ENCODE measurements around the gene CCDC34. TPM values are rescaled to one million over a fixed set of nuclear protein-coding genes. Genes with fewer than 3 reads are reported as not detected.

The CCDC34 gene
- polyA plus RNA-seq, 1 donor from 2014 or later: 3.0 TPM

DNA sequence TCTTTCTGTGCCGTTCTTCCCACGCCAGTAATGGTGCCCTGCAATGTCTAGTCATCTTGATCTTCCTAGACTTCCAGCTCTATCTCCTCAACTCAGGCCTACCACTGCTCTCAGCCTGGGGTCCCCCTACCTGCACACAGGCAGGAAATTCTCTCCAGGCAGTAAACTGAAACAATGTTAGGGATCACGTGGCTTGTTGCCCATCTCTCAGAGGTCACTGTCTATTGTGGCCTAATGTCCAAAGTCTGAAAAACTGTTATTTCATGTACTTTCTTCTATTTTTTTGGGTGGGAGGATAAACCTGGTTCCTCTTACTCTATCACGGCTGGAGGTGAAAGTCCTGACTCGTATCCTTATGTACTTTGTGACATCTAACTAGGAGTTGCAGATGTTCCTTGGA lies 59.1 kb downstream of the CCDC34 start:
- Mint-ChIP-seq H3K27me3 (peaks cover 3% of the 10 kb centered on the region), H3K4me1 (no peaks in the 10 kb centered on the region), H3K4me3 (no peak overlapping the region), H3K27ac (no peak overlapping the region), H3K36me3 (no peaks in the 10 kb centered on the region), H3K9me3 (peaks cover 3 to 5% (median 4%) of the 10 kb centered on the region in 3 donors)

DNA sequence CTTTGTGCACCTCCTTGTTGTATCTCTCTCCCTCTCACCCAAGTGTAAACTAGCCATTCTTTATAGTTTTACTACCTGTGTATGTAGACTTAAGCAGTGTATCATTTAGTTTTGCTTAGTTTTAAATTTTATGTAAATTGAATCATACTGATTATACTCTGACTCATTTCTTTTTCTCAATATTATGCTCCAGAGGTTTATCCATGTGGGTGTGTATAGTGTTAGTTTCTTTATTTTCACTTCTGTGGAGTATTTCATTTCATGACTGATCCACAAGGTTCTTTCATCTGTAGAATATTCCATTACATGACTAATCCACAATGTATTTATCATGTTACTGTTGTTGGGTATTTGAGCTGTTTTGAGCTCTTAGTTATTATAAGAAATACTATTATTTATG lies 62.0 kb downstream of the CCDC34 start:
- Mint-ChIP-seq H3K9me3 (peaks cover 2 to 5% (median 3%) of the 10 kb centered on the region in 3 donors), H3K4me1 (no peaks in the 10 kb centered on the region), H3K27me3 (peaks cover 3% of the 10 kb centered on the region), H3K4me3 (no peak overlapping the region), H3K36me3 (no peaks in the 10 kb centered on the region), H3K27ac (no peak overlapping the region)

DNA sequence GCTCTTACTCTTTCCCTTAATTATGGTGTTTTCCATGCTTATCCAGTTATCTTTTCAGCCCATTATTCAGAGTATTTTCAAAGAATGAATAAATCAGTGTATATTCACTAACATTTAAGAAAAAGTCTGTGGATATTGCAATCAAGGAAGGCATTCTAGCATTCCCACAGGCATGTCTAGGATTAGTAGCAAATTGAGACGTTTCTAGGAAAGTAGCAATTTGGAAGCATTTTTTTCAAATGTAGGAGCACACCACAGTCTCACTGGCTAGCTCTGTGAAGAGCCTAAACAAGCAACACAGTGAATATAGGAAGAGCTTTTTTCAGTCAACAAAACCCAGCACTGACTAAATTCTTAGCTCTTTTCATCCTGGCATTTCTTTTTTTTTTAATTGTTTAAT lies 65.4 kb downstream of the CCDC34 start:
- Mint-ChIP-seq H3K4me1 (no peaks in the 10 kb centered on the region), H3K9me3 (peaks cover 2 to 3% (median 3%) of the 10 kb centered on the region in 3 donors), H3K27ac (no peak overlapping the region), H3K36me3 (no peaks in the 10 kb centered on the region), H3K27me3 (no peaks in the 10 kb centered on the region), H3K4me3 (no peak overlapping the region)

DNA sequence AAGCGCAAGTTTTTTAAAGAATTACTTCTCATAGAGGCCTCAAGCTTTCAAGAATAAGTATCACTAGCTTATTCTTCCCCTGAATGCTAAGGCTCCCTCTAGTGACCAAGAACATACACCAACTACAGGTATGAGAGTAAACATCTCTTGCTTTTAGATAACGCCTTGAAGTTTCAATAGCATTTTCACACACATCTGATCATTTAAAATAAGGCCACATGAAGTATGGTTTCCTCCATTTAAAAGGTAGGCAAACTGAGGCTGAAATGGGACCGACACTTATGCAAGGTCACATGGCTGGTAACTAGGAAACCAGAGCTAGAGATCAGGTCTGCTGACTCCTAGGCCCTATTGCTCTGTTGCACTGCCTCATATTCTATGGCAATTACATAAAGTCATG lies 66.5 kb downstream of the CCDC34 start:
- Mint-ChIP-seq H3K9me3 (peaks cover 3 to 14% (median 7%) of the 10 kb centered on the region in 3 donors), H3K4me3 (no peak overlapping the region), H3K36me3 (no peaks in the 10 kb centered on the region), H3K27me3 (no peaks in the 10 kb centered on the region), H3K4me1 (no peaks in the 10 kb centered on the region), H3K27ac (no peak overlapping the region)

DNA sequence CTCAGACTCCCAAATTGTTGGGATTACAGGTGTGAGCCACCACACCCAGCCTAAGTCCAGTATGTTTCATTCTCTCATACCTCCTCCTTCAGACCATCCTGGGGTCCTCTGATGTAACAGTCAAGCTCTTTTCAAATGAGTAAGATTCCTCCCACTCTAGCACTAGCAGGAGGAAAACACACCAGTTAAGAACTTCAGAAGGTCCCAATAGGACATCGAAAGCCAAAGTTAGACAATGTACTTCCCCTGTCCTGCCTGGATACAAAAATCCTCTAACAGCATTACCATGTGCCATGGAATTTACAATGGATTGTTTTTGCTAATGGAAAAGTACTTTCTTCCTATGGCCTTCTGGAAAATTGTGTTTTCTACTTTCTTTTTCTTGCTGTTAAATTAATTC lies 67.1 kb downstream of the CCDC34 start:
- no peak overlapping the region for H3K4me3 Mint-ChIP-seq
- H3K27ac Mint-ChIP-seq: no peak overlapping the region
- H3K4me1 Mint-ChIP-seq: no peaks in the 10 kb centered on the region
- peaks cover 6 to 19% (median 11%) of the 10 kb centered on the region in 3 donors for H3K9me3 Mint-ChIP-seq
- H3K36me3 Mint-ChIP-seq: no peaks in the 10 kb centered on the region
- H3K27me3 Mint-ChIP-seq: no peaks in the 10 kb centered on the region

DNA sequence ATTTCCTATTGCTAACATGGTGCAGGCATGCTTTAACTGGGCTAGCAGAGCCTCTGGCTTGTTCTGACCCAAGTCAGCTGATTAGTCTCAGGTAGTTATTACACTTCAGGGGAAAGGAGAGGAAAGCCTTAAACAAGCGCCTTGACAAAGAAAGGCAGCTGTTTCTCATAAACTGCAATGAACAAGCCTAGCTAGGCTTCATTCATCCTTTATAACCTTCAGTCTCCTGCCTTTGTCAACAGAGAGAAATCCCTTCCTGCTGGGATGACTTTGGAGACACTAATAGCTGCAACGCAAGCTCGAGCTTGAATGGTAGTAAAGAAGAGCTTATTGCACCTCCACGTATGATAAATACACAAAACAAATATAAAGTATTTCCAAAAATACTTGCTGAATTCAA lies 68.4 kb downstream of the CCDC34 start:
- H3K4me3 Mint-ChIP-seq: no peak overlapping the region

DNA sequence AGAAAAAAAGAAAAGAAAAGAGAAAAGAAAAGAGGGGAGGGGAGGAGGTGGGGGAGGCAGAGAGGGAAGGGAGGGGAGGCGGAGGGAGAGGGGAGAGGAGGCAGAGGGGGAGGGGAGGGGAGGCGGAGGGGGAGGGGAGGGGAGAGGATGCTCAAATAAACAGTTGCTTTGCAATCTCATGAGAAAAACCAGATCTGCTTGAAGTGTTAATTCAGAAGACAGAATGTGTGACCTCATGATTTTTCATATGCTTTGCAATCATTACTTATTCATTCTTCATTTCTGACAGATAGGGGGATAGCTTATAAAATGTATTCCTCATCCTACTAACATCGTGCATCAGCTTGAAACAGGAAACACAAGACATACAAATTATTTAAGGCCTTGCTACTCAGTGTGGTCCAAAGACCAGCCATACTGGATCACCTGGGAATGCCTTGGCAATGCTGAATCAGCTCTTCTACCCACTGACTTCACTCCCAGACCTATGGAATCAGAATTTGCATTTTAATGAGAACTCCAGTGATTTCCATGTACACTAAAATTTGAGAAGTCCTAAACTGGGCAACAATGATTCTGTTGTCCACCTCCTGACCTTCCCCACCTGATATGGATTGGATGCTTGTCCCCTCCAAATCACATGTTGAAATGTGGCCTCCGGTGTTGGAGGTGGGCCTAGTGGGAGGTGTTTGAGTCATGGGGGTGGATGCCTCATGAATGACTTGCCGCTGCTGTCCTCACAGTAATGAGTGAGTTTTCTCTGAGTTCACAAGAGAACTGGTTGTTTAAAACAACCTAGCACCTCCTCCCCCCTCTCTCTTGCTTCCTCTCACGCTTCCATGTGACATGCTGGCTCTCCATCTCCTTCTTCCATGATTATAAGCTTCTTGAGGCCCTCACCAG lies 69.2 kb downstream of the CCDC34 start:
- H3K27me3 Mint-ChIP-seq: peaks cover 2% of the 10 kb centered on the region
- no peaks in the 10 kb centered on the region for H3K4me1 Mint-ChIP-seq
- H3K36me3 Mint-ChIP-seq: no peaks in the 10 kb centered on the region
- H3K4me3 Mint-ChIP-seq: no peak overlapping the region
- H3K9me3 Mint-ChIP-seq: peaks cover 9 to 27% (median 10%) of the 10 kb centered on the region in 3 donors
- H3K27ac Mint-ChIP-seq: no peak overlapping the region

More for the DNA sequence above, 68.4 kb downstream of the CCDC34 start:
- H3K36me3 Mint-ChIP-seq: no peaks in the 10 kb centered on the region
- H3K9me3 Mint-ChIP-seq: peaks cover 8 to 27% (median 10%) of the 10 kb centered on the region in 3 donors
- H3K27me3 Mint-ChIP-seq: peaks cover under 1% of the 10 kb centered on the region
- no peaks in the 10 kb centered on the region for H3K4me1 Mint-ChIP-seq
- H3K27ac Mint-ChIP-seq: no peak overlapping the region

DNA sequence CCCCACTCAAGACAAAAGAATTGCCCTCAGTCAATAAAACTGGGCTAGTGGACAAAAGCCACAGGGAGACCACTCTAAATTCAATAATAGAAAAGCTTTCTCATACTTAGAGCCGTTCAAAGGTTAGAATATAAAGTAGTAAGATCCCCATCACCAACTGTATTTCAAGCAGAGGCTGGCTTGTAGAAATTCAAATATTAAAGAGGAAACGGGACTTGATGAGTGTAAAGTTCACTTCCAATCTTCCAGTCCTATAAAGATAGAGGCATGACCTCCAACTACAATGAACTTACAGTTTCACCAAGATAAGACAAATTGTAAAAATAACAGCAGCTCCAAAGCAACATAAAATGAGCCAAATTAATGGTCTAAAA lies 70.4 kb downstream of the CCDC34 start:
- H3K9me3 Mint-ChIP-seq: peaks cover 9 to 27% (median 13%) of the 10 kb centered on the region in 3 donors
- H3K4me3 Mint-ChIP-seq: no peak overlapping the region
- peaks cover 2% of the 10 kb centered on the region for H3K27me3 Mint-ChIP-seq
- no peaks in the 10 kb centered on the region for H3K36me3 Mint-ChIP-seq
- H3K27ac Mint-ChIP-seq: no peak overlapping the region
- no peaks in the 10 kb centered on the region for H3K4me1 Mint-ChIP-seq

DNA sequence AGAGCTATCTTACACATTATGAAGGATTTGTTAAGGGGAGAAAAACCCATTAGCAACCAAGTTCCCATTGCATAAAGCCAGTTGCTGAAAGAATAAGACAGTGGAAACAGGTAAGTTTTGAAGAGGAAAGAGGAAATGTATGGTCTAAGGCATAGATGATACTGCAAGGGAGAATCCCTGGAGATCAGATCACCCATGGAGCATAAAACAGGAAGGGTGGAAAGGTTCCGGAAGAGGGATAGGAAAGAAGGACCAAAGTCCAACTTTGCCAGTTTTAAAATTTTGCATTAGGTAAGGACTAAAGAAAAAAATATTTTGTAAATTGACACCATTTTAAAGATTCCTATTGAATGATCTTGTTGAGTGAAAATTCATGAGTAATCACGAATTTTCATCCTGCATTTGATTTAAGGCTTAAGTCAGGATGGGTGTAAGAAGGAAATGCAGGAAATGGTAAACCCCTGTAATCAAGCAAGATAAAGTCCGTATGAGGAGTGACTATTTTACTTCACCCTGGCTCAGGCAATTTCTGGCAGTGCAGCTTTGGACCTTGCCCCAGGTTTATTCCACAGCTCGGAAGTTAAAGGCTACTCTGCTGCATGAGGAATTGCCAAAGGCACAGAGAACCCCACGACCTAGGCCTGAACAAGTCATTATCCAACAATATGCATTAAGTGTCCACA lies 70.9 kb downstream of the CCDC34 start:
- H3K27ac Mint-ChIP-seq: no peak overlapping the region
- no peak overlapping the region for H3K4me3 Mint-ChIP-seq
- H3K36me3 Mint-ChIP-seq: no peaks in the 10 kb centered on the region
- peaks cover 2% of the 10 kb centered on the region for H3K27me3 Mint-ChIP-seq
- peaks cover 9 to 27% (median 13%) of the 10 kb centered on the region in 3 donors for H3K9me3 Mint-ChIP-seq
- H3K4me1 Mint-ChIP-seq: no peaks in the 10 kb centered on the region

DNA sequence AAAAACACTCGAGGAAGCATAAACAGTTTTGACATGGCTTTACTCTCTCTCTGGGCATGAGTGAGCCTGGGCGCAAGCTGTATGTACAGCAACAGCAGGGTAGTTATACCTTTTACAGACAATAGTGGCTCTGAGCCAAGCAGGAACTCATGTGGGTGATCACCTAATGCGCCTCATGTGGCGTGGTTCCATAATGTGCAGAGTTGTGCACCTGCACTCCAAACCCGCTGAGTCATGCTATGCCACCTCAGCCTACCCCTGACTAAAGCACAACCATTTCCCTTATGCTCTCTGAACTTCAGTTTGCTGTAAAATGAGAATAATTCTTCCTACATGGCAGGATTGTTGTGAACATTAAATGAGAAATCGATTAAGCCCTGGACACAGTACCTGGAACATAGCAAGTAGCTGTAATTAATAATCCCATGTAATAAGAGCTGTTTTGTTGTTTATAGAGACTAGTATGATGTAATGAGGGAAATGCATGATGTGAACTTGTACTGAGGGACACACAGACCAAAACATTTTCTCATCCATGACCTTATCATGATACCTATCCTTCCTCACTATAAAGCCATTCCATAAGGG lies 71.6 kb downstream of the CCDC34 start:
- Mint-ChIP-seq H3K27me3 (peaks cover 2% of the 10 kb centered on the region), H3K4me1 (no peaks in the 10 kb centered on the region), H3K4me3 (no peak overlapping the region), H3K27ac (peak overlapping the region in 1 of 3 donors; percentile 50), H3K9me3 (peaks cover 9 to 27% (median 13%) of the 10 kb centered on the region in 3 donors), H3K36me3 (no peaks in the 10 kb centered on the region)

DNA sequence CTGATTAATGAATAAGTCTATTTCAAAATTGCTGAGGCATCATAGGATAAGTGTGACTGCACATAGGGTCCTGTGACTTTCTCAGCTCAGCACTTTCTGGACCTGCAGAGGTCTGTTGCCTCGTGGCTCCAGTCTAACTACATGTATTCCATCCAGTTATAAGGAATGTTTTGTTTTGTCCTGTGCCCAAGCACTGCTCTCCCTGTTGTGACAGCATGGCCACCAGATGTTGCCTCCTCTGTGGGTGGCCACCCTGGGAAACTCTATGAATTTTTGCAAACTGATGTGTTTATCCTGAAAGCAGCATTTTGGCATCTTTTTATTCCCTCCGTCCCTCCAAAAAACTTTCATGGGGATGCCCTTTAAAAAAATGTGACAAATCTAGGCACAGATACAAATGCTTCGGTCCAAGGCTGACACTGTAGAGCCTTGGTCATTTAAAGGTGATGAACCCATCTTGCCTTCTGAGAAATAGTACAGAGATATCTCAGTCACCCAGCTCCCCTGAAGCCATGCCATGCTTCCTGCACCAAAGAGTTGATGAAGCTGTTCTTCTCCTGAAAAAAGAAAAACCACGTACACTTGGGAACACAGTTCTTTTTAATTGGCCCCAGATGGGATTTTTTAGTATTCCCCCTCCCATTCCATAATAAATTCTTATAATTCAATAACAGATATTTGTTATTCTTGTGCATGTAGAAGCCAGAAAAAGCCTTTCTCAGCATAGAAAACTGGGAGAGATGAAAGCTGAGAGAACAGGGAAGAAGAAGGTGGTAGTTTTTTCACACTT lies 72.6 kb downstream of the CCDC34 start:
- Mint-ChIP-seq H3K4me1 (no peaks in the 10 kb centered on the region), H3K4me3 (no peak overlapping the region), H3K36me3 (no peaks in the 10 kb centered on the region), H3K27ac (peak overlapping the region in 1 of 3 donors; percentile 50), H3K27me3 (peaks cover 2% of the 10 kb centered on the region), H3K9me3 (peaks cover 9 to 27% (median 13%) of the 10 kb centered on the region in 3 donors)

Other genes with a start within 250 kb of the CCDC34 start
- 0.55 TPM for gene LGR4, start 109.6 kb upstream of the CCDC34 start, polyA plus RNA-seq
- 10.7 TPM for gene LIN7C, start 143.6 kb upstream of the CCDC34 start, polyA plus RNA-seq

All from IgD-negative memory B cell (primary cell).